GM12878 (cell line): ENCODE data around the gene CERT1. TPM values are rescaled to one million over a fixed set of nuclear protein-coding genes. Genes with fewer than 3 reads are reported as not detected.
A peak's percentile ranks its signal among the peaks of the same experiment; 100 is the strongest.

ENCODE experiments used
- ATAC-seq: fragments of 200-7000 bp; cut with Tn5 transposase; 3 replicates; pipeline ENCODE4 v1.9.1; 2020; ENCODE audit warnings: mild to moderate bottlenecking, moderate library complexity
- BruUV-seq: library from RNA; stranded (reverse); fragments of 400-500 nt; replicated peaks from 2 replicates; lab custom pipeline; 2021; lab: Mats Ljungman, UMichigan
- CTCF ChIA-PET: fragments of 300-600 bp; sonication (Branson Sonifier 250); formaldehyde crosslinking; extraction: SDS; loops from one replicate; lab custom pipeline; 2021; ENCODE audit warnings: inconsistent platforms; lab: Yijun Ruan, JAX
- POLR2A ChIA-PET: fragments of 350-600 bp; formaldehyde crosslinking; extraction: SDS; loops from one replicate; lab custom pipeline; 2021; ENCODE audit warnings: inconsistent platforms; lab: Charles Lee
- RAD21 ChIA-PET: fragments of 300-600 bp; sonication (Branson Sonifier 250); formaldehyde crosslinking; loops from one replicate; lab custom pipeline; 2023; ENCODE audit warnings: antibody characterized with exemption; ENCODE audit not compliant: unreplicated experiment; lab: Charles Lee
- SMC1A ChIA-PET: fragments of 300-600 bp; sonication (Branson Sonifier 250); formaldehyde crosslinking; loops from one replicate; lab custom pipeline; 2023; ENCODE audit not compliant: unreplicated experiment, uncharacterized antibody; lab: Charles Lee
- DNase-seq: peaks from one replicate; pipeline ENCODE4 v3.0.0-alpha.2; 2011; ENCODE audit warnings: low read depth, low spot score
- FAIRE-seq: peaks from 3 replicates; lab custom pipeline; 2011; peaks lifted over from hg19 to GRCh38; lab: Jason Lieb, UNC
- H2AFZ ChIP-seq: 2 replicates; pipeline ENCODE4 v1.6.0; 2011; ENCODE audit warnings: low read depth, low read length, control low read depth; ENCODE audit not compliant: control insufficient read depth
- H3K27ac ChIP-seq: 2 replicates; pipeline ENCODE4 v1.5.1; 2011; ENCODE audit warnings: control low read depth; ENCODE audit not compliant: control insufficient read depth, insufficient read depth
- H3K27me3 ChIP-seq, 2 experiments: replicated peaks in 1 of 2; 2 replicates each; pipeline versions ENCODE4 v1.6.0 to v1.6.1; 2011; ENCODE audit warnings: low read length in 1 of 2; ENCODE audit not compliant: control insufficient read depth in 2 of 2, insufficient read depth in 2 of 2
- H3K36me3 ChIP-seq, 2 experiments: 2 replicates each; pipeline ENCODE4 v1.5.1; 2011; ENCODE audit warnings: low read length in 1 of 2; ENCODE audit not compliant: control insufficient read depth in 2 of 2, insufficient read depth in 2 of 2
- H3K4me1 ChIP-seq: 2 replicates; pipeline ENCODE4 v1.6.1; 2011; ENCODE audit warnings: mild to moderate bottlenecking, low read length, moderate library complexity, mixed read lengths; ENCODE audit not compliant: control insufficient read depth, insufficient read depth
- H3K4me2 ChIP-seq: 2 replicates; pipeline ENCODE4 v1.6.0; 2011; ENCODE audit warnings: control low read depth; ENCODE audit not compliant: control insufficient read depth, insufficient read depth
- H3K4me3 ChIP-seq: fragments of 200-600 bp; sonication (generic); 2 replicates; pipeline ENCODE4 v1.5.1; 2016
- H3K79me2 ChIP-seq: 2 replicates; pipeline ENCODE4 v1.6.0; 2011; ENCODE audit warnings: low read length; ENCODE audit not compliant: control insufficient read depth, insufficient read depth
- H3K9ac ChIP-seq: 2 replicates; pipeline ENCODE4 v1.8.0; 2011; ENCODE audit warnings: low read length, control low read depth, mixed read lengths; ENCODE audit not compliant: control insufficient read depth, insufficient read depth
- H3K9me3 ChIP-seq: replicated peaks from 3 replicates; pipeline ENCODE4 v1.5.1; 2011; ENCODE audit warnings: mild to moderate bottlenecking, low read length; ENCODE audit not compliant: control insufficient read depth, insufficient read depth
- H4K20me1 ChIP-seq: 2 replicates; pipeline ENCODE4 v1.6.0; 2011; ENCODE audit not compliant: control insufficient read depth, insufficient read depth
- BMI1 ChIP-seq: fragments of 450-650 bp; IDR thresholded peaks from 2 replicates; pipeline ENCODE4 v1.6.1; 2016; ENCODE audit warnings: mild to moderate bottlenecking, moderate library complexity, borderline replicate concordance
- EZH2 ChIP-seq: IDR thresholded peaks from 2 replicates; pipeline ENCODE4 v1.6.1; 2012; ENCODE audit warnings: low read depth, mild to moderate bottlenecking, control low read depth, inconsistent platforms, low read length, borderline replicate concordance; ENCODE audit not compliant: control insufficient read depth
- MXI1 ChIP-seq: fragments of 150-350 bp; IDR thresholded peaks from 2 replicates; pipeline ENCODE4 v1.6.1; 2011; ENCODE audit warnings: low read depth, mild to moderate bottlenecking, inconsistent platforms, low read length, improper control_type of control experiment
- ZNF384 ChIP-seq: IDR thresholded peaks from 2 replicates; pipeline ENCODE4 v1.6.1; 2012; ENCODE audit warnings: low read depth, mild to moderate bottlenecking, low read length, improper control_type of control experiment, borderline replicate concordance
- WGBS: methylation state at CpG from one replicate; pipeline ENCODE4 v1.1.6; 2016; ENCODE audit warnings: low lambda C conversion rate; ENCODE audit not compliant: insufficient replicate concordance, insufficient coverage; ENCODE audit errors: missing lambda C conversion rate; 5-methylcytosine and 5-hydroxymethylcytosine counted together
- in situ Hi-C: fragments of 300-500 bp; cut with MboI; formaldehyde crosslinking; loops from 9 replicates; pipeline ENCODE4 v1.14.3; 2018; ENCODE audit warnings: mixed read lengths
- intact Hi-C: fragments of 100-400 bp; cut with micrococcal nuclease; formaldehyde crosslinking; loops from one replicate; pipeline ENCODE4 v1.14.2; 2022; ENCODE audit not compliant: unreplicated experiment
- polyA plus RNA-seq, 11 experiments: library from polyadenylated mRNA; depleted of rRNA in 4 of 11; unstranded in 6 of 11; stranded (reverse) in 5 of 11; fragments of >200 nt; fragmentation: Nextera tagmentation in 4 of 11; fragmentation: Illumina TruSeq in 1 of 11; extraction: Ambion mirVana in 4 of 11; extraction: Trizol in 1 of 11; gene quantifications; 1 replicate in 1 of 11; 2 replicates in 10 of 11; pipeline versions ENCODE4 v1.2.1 to v1.2.3, GENCODE V29; 2011 to 2016; ENCODE audit warnings: inconsistent platforms in 2 of 11, missing spikeins in 2 of 11, low read depth in 1 of 11
- total RNA-seq, 4 experiments: library from RNA; depleted of rRNA in 3 of 4; stranded (reverse); fragments of >200 nt in 3 of 4; fragmentation: Illumina TruSeq in 1 of 4; extraction: Trizol in 1 of 4; gene quantifications; 2 replicates each; pipeline versions ENCODE4 v1.2.1 to v1.2.3, GENCODE V29; 2013 to 2021

Gene CERT1
- total and polyA plus RNA-seq, 10 of the 15 experiments (the other 5 are each of a cell fraction or from before 2014, with no cell fraction given) = 7.7 to 36.7 (median 25.6) TPM

DNA sequence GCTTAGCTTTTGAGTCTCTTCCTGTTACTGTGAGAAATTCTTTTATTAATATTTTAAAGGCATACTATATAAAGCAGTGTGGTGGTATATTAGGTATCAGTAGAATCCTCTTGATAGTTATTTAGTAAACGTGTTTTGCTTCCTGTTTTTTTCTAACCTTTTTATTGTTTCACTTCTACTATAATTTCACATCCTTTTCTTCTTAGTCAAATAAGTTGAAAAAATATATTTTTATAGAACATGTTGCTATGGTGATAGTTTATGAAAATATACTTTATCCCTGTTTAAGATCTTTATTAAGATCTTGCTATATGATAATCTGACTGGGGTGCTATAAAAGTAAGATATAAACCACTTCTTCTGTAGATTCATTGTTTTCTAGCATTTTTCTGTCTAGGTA, 2.4 kb upstream of the CERT1 start:
- Histone ChIP-seq H3K4me2 (peak overlapping the region; percentile 66), H2AFZ (no peak overlapping the region; the same call in 1 of the 2 replicates), H3K27me3 (no peaks in the 10 kb centered on the region), H3K4me3 (peak overlapping the region; percentile 79), H3K4me1 (0 out of 2 replicates have a peak, but pooled peaks cover 3% of the 10 kb centered on the region)
- ChIA-PET POLR2A (interaction anchor here (1.2 to 6.1 kb wide), 3 partner anchors 54 to 177 kb away, joined by 4 to 44 read pairs (median 29); partner anchors contain the start of gene HMGCR), RAD21 (interaction anchor here (1.2 to 11.3 kb wide), 4 partner anchors 53 to 155 kb away, joined by 7 to 123 read pairs (median 61); no protein-coding TSS in a partner anchor), CTCF (interaction anchor here (0.8 to 1.0 kb wide), 2 partner anchors 34 to 57 kb away, joined by 3 read pairs; no protein-coding TSS in a partner anchor)
- no peak for DNase-seq
- WGBS = 5% methylated on average over 1 of the region's 1 CpG
- in situ Hi-C loops (loop anchor here (10.0 kb wide), 1 partner anchor 51 kb away; no protein-coding TSS in a partner anchor), intact Hi-C loops (loop anchor here (5.0 to 10.0 kb wide), 3 partner anchors 153 to 279 kb away; partner anchors contain the start of genes ANKRD31 and HMGCR)
- no peak for TF ChIP-seq EZH2
- peak; percentile 48; the same call in 1 of the 2 replicates for TF ChIP-seq ZNF384
- TF ChIP-seq BMI1 = peak; percentile 64; the same call in 1 of the 2 replicates
- TF ChIP-seq MXI1 = peak; percentile 48; the same call in 1 of the 2 replicates
- TF ChIP-seq, all 136 proteins: peak for 3
- SMC1A ChIA-PET = interaction anchor here (0.7 to 6.8 kb wide), 5 partner anchors 53 to 62 kb away, joined by 3 to 90 read pairs (median 13); no protein-coding TSS in a partner anchor
- FAIRE-seq = no peak
- peak overlapping the region; percentile 95 for H3K27ac ChIP-seq
- BruUV-seq = no TSS peak
- ATAC-seq = no peak
- no peaks in the 10 kb centered on the region; a peak in 1 of 4 replicates for H3K36me3 ChIP-seq
- peaks cover 1% of the 10 kb centered on the region; the same call in 1 of the 3 replicates for H3K9me3 ChIP-seq
- H4K20me1 ChIP-seq = no peaks in the 10 kb centered on the region
- H3K9ac ChIP-seq = peak overlapping the region; percentile 93
- peaks cover 97% of the 10 kb centered on the region for H3K79me2 ChIP-seq
